H1 (cell line): ENCODE measurements around the gene ABI1. TPM values are rescaled to one million over a fixed set of nuclear protein-coding genes. Genes with fewer than 3 reads are reported as not detected.

Experiments used
- CTCF ChIA-PET: fragments of 300-600 bp; sonication (Branson Sonifier 250); formaldehyde crosslinking; loops from one replicate; lab custom pipeline; 2021; ENCODE audit not compliant: partially characterized antibody; lab: Charles Lee
- POLR2A ChIA-PET: fragments of 300-600 bp; sonication (Branson Sonifier 250); formaldehyde crosslinking; loops from one replicate; lab custom pipeline; 2021; ENCODE audit warnings: inconsistent platforms; ENCODE audit not compliant: partially characterized antibody; lab: Charles Lee
- DNase-seq, 2 experiments: peaks; one replicate each; pipeline versions ENCODE4 v3.0.0 to v3.0.0-alpha.2; 2010 to 2022; ENCODE audit warnings: low spot score in 2 of 2, low read depth in 1 of 2, mixed read lengths in 1 of 2
- FAIRE-seq: peaks from 2 replicates; lab custom pipeline; 2011; peaks lifted over from hg19 to GRCh38; lab: Jason Lieb, UNC
- H2AFZ ChIP-seq: 2 replicates; pipeline ENCODE4 v1.8.1; 2012; ENCODE audit warnings: low read length, inconsistent platforms
- H2AK5ac ChIP-seq: 2 replicates; pipeline ENCODE4 v1.6.1; 2013; ENCODE audit warnings: low read depth, low read length
- H2BK120ac ChIP-seq: replicated peaks from 2 replicates; pipeline ENCODE3; 2013; ENCODE audit warnings: low read depth, low read length, inconsistent platforms
- H2BK12ac ChIP-seq: 2 replicates; pipeline ENCODE4 v1.6.1; 2013; ENCODE audit warnings: low read depth, low read length
- H2BK15ac ChIP-seq: 2 replicates; pipeline ENCODE4 v1.6.1; 2013; ENCODE audit warnings: low read length
- H2BK20ac ChIP-seq: 2 replicates; pipeline ENCODE4 v1.6.1; 2013; ENCODE audit warnings: low read length
- H2BK5ac ChIP-seq: 2 replicates; pipeline ENCODE4 v1.6.1; 2013; ENCODE audit warnings: low read depth, low read length
- H3K14ac ChIP-seq: 2 replicates; pipeline ENCODE4 v1.6.1; 2013; ENCODE audit warnings: inconsistent platforms; ENCODE audit not compliant: insufficient read length
- H3K18ac ChIP-seq: 2 replicates; pipeline ENCODE4 v1.6.1; 2013; ENCODE audit warnings: low read length; ENCODE audit errors: extremely low read depth
- H3K23ac ChIP-seq: 2 replicates; pipeline ENCODE4 v1.6.1; 2013; ENCODE audit warnings: inconsistent platforms; ENCODE audit not compliant: insufficient read length
- H3K23me2 ChIP-seq: 2 replicates; pipeline ENCODE4 v1.6.1; 2013; ENCODE audit warnings: low read depth, low read length
- H3K27ac ChIP-seq: 2 replicates; pipeline ENCODE4 v1.6.1; 2011; ENCODE audit warnings: low read depth, low read length, inconsistent platforms
- H3K27me3 ChIP-seq, 4 experiments: replicated peaks in 1 of 4; 1 replicate in 1 of 4; 2 replicates in 3 of 4; pipeline versions ENCODE4 v1.6.1 to v1.8.1; 2011 to 2013; ENCODE audit warnings: low read length in 3 of 4, mild to moderate bottlenecking in 3 of 4, inconsistent platforms in 2 of 4, mixed read lengths in 2 of 4, moderate library complexity in 1 of 4; ENCODE audit not compliant: control insufficient read depth in 3 of 4, insufficient read depth in 3 of 4; ENCODE audit errors: extremely low read depth in 1 of 4
- H3K36me3 ChIP-seq, 4 experiments: 2 replicates each; pipeline versions ENCODE4 v1.6.1 to v1.8.1; 2011 to 2013; ENCODE audit warnings: mild to moderate bottlenecking in 4 of 4, low read length in 3 of 4, moderate library complexity in 2 of 4, control low read depth in 1 of 4, inconsistent platforms in 1 of 4; ENCODE audit not compliant: insufficient read depth in 4 of 4, control insufficient read depth in 2 of 4
- H3K4ac ChIP-seq: replicated peaks from 2 replicates; pipeline ENCODE3; 2013; ENCODE audit warnings: low read length, low read depth, mixed read lengths, inconsistent platforms; ENCODE audit not compliant: insufficient read length
- H3K4me1 ChIP-seq, 4 experiments: replicated peaks in 1 of 4; 1 replicate in 1 of 4; 2 replicates in 3 of 4; pipeline versions ENCODE4 v1.6.1 to v1.8.1; 2011 to 2013; ENCODE audit warnings: low read length in 3 of 4, inconsistent platforms in 2 of 4, mixed read lengths in 1 of 4; ENCODE audit not compliant: insufficient read depth in 4 of 4, control insufficient read depth in 3 of 4
- H3K4me2 ChIP-seq, 2 experiments: 2 replicates each; pipeline versions ENCODE4 v1.6.1 to v1.8.1; 2011 to 2013; ENCODE audit warnings: low read depth in 2 of 2, low read length in 2 of 2, control low read depth in 1 of 2, inconsistent platforms in 1 of 2, mild to moderate bottlenecking in 1 of 2; ENCODE audit not compliant: insufficient read depth in 1 of 2
- H3K4me3 ChIP-seq, 4 experiments: fragments of 200-600, 300-600 bp in 1 of 4; sonication (generic), shearing (Covaris generic), sonication (Bioruptor Twin) in 1 of 4; 2 replicates each; pipeline versions ENCODE4 v1.5.1 to v1.8.1; 2011 to 2016; ENCODE audit warnings: low read length in 4 of 4, low read depth in 3 of 4, control low read depth in 2 of 4, inconsistent platforms in 2 of 4, mild to moderate bottlenecking in 2 of 4, mixed read lengths in 1 of 4, moderate library complexity in 1 of 4; ENCODE audit not compliant: insufficient read depth in 2 of 4; ENCODE audit errors: extremely low read depth in 1 of 4
- H3K56ac ChIP-seq: replicated peaks from 2 replicates; pipeline ENCODE3; 2013; ENCODE audit warnings: low read depth, mild to moderate bottlenecking, mixed read lengths, low read length, inconsistent platforms; ENCODE audit not compliant: insufficient read length
- H3K79me1 ChIP-seq: 2 replicates; pipeline ENCODE4 v1.6.1; 2013; ENCODE audit warnings: low read depth, low read length, control low read depth
- H3K79me2 ChIP-seq, 2 experiments: 2 replicates each; pipeline versions ENCODE4 v1.6.1 to v1.8.1; 2012 to 2013; ENCODE audit warnings: low read length in 2 of 2, mild to moderate bottlenecking in 2 of 2, inconsistent platforms in 1 of 2; ENCODE audit not compliant: insufficient read depth in 2 of 2, control insufficient read depth in 1 of 2
- H3K9ac ChIP-seq, 4 experiments: replicated peaks in 1 of 4; 1 replicate in 1 of 4; 2 replicates in 3 of 4; pipeline versions ENCODE4 v1.6.1 to v1.8.1; 2011 to 2013; ENCODE audit warnings: low read depth in 3 of 4, low read length in 3 of 4, control low read depth in 2 of 4, mild to moderate bottlenecking in 2 of 4, moderate library complexity in 2 of 4, inconsistent platforms in 1 of 4; ENCODE audit errors: extremely low read depth in 1 of 4
- H3K9me3 ChIP-seq, 2 experiments: 2 replicates each; pipeline versions ENCODE4 v1.6.1 to v1.8.1; 2012 to 2013; ENCODE audit warnings: mild to moderate bottlenecking in 2 of 2, moderate library complexity in 2 of 2, control low read depth in 1 of 2, inconsistent platforms in 1 of 2, low read depth in 1 of 2, low read length in 1 of 2, mixed read lengths in 1 of 2; ENCODE audit not compliant: insufficient read depth in 2 of 2
- H4K20me1 ChIP-seq, 2 experiments: replicated peaks in 1 of 2; 2 replicates each; pipeline versions ENCODE3 to v1.8.1; 2011 to 2013; ENCODE audit warnings: inconsistent platforms in 2 of 2, low read length in 2 of 2, mild to moderate bottlenecking in 1 of 2; ENCODE audit not compliant: insufficient read depth in 2 of 2, control insufficient read depth in 1 of 2
- H4K5ac ChIP-seq: 2 replicates; pipeline ENCODE4 v1.6.1; 2013; ENCODE audit warnings: low read length, low read depth, mixed read lengths, inconsistent platforms; ENCODE audit not compliant: insufficient read length
- H4K8ac ChIP-seq: 2 replicates; pipeline ENCODE4 v1.8.0; 2013; ENCODE audit warnings: mild to moderate bottlenecking, moderate library complexity, low read length, inconsistent platforms; ENCODE audit not compliant: insufficient read depth; ENCODE audit errors: extremely low read depth
- H4K91ac ChIP-seq: replicated peaks from 2 replicates; pipeline ENCODE3; 2013; ENCODE audit warnings: low read length, mixed read lengths, inconsistent platforms; ENCODE audit not compliant: insufficient read length
- BCL11A ChIP-seq, 2 experiments: IDR thresholded peaks; one replicate each; pipeline ENCODE4 v1.6.1; 2011; ENCODE audit warnings: low read depth in 2 of 2, low read length in 2 of 2, mild to moderate bottlenecking in 2 of 2
- CHD1 ChIP-seq: IDR thresholded peaks from 2 replicates; pipeline ENCODE4 v1.6.1; 2012; ENCODE audit warnings: low read depth, low read length, improper control_type of control experiment
- CHD2 ChIP-seq: IDR thresholded peaks from 2 replicates; pipeline ENCODE4 v1.6.1; 2012; ENCODE audit warnings: low read length, improper control_type of control experiment
- E2F6 ChIP-seq: IDR thresholded peaks from 2 replicates; pipeline ENCODE4 v1.6.1; 2012; ENCODE audit warnings: inconsistent platforms
- EZH2 ChIP-seq: fragments of 200-600 bp; sonication (generic); IDR thresholded peaks from 2 replicates; pipeline ENCODE4 v1.7.1; 2012; ENCODE audit warnings: low read depth, mild to moderate bottlenecking, moderate library complexity, low read length, inconsistent platforms; ENCODE audit not compliant: severe bottlenecking
- HDAC6 ChIP-seq: IDR thresholded peaks from one replicate; pipeline ENCODE4 v1.7.1; 2012; ENCODE audit warnings: low read depth, mild to moderate bottlenecking, inconsistent platforms, low read length, moderate library complexity
- JUN ChIP-seq: IDR thresholded peaks from 2 replicates; pipeline ENCODE4 v1.6.1; 2011; ENCODE audit warnings: low read depth, mild to moderate bottlenecking, improper control_type of control experiment, low read length
- JUND ChIP-seq: IDR thresholded peaks from 2 replicates; pipeline ENCODE4 v1.6.1; 2011; ENCODE audit warnings: mild to moderate bottlenecking, improper control_type of control experiment, low read length
- NRF1 ChIP-seq: IDR thresholded peaks from 2 replicates; pipeline ENCODE4 v1.6.1; 2011; ENCODE audit warnings: mild to moderate bottlenecking, low read depth, low read length, improper control_type of control experiment
- POLR2A ChIP-seq, 2 experiments: IDR thresholded peaks; 1 replicate in 1 of 2; 2 replicates in 1 of 2; pipeline ENCODE4 v1.6.1; 2011; ENCODE audit warnings: low read depth in 2 of 2, low read length in 2 of 2, mild to moderate bottlenecking in 2 of 2; ENCODE audit errors: control extremely low read depth in 1 of 2
- RBBP5 ChIP-seq: IDR thresholded peaks from 2 replicates; pipeline ENCODE4 v1.7.1; 2012; ENCODE audit warnings: low read depth, mild to moderate bottlenecking, inconsistent platforms, low read length, moderate library complexity, borderline replicate concordance
- SP1 ChIP-seq: IDR thresholded peaks from 2 replicates; pipeline ENCODE4 v1.6.1; 2011; ENCODE audit warnings: low read depth, low read length
- USF2 ChIP-seq: IDR thresholded peaks from 2 replicates; pipeline ENCODE4 v1.6.1; 2011; ENCODE audit warnings: low read length, improper control_type of control experiment
- WGBS, 2 experiments: shearing (Covaris generic) in 1 of 2; methylation state at CpG; one replicate each; pipeline versions ENCODE4 v1.1.6 to v1.1.7; 2013 to 2015; ENCODE audit warnings: low lambda C conversion rate in 2 of 2, mixed read lengths in 2 of 2, inconsistent platforms in 1 of 2, low coverage in 1 of 2, missing lambda C conversion rate in 1 of 2; ENCODE audit not compliant: insufficient replicate concordance in 2 of 2, insufficient coverage in 1 of 2, insufficient read length in 1 of 2; ENCODE audit errors: extremely low coverage in 1 of 2, missing lambda C conversion rate in 1 of 2; 5-methylcytosine and 5-hydroxymethylcytosine counted together
- polyA plus RNA-seq, 7 experiments: library from polyadenylated mRNA; depleted of rRNA in 3 of 7; stranded (reverse) in 5 of 7; unstranded in 2 of 7; fragments of >200 nt in 5 of 7; fragments of 200-250 nt in 2 of 7; gene quantifications; 1 replicate in 5 of 7; 2 replicates in 1 of 7; 4 replicates in 1 of 7; pipeline versions ENCODE4 v1.2.1 to v1.2.3, GENCODE V29; 2011 to 2013; ENCODE audit warnings: missing spikeins in 2 of 7, mixed read lengths in 2 of 7
- total RNA-seq: library from RNA; stranded (reverse); fragmentation: NEBNext Ultra II Directional; extraction: Animal tissue kit (Norgen Biotek cat#: 25700); gene quantifications from 2 replicates; pipeline ENCODE4 v1.2.1, GENCODE V29; 2021

Gene ABI1
- total and polyA plus RNA-seq, 2 of the 8 experiments (the other 6 are each of a cell fraction or from before 2014, with no cell fraction given): 35.4 to 37.0 TPM

GRCh38 chr10:26735435-26735834, 125.3 kb downstream of the ABI1 start:
- H3K56ac ChIP-seq: no peak overlapping the region
- H3K18ac ChIP-seq: no peak overlapping the region
- no peak overlapping the region for H4K8ac ChIP-seq
- no peak overlapping the region for H2AFZ ChIP-seq
- H3K4me2 ChIP-seq: no peak overlapping the region
- H2BK120ac ChIP-seq: no peak overlapping the region
- no peak overlapping the region for H3K9ac ChIP-seq
- DNase-seq (no peak), FAIRE-seq (no peak)
- H2BK20ac ChIP-seq: no peak overlapping the region
- H3K79me2 ChIP-seq: no peaks in the 10 kb centered on the region
- H3K9me3 ChIP-seq: no peaks in the 10 kb centered on the region
- peaks cover 0 to 42% (median 29%) of the 10 kb centered on the region in 4 experiments; a peak in 6 of 8 replicates for H3K36me3 ChIP-seq
- 97% methylated on average over 4 of the region's 4 CpGs; no CpG with 5 or more reads in 1 of the 2 experiments for WGBS, 2 experiments
- H3K4me1 ChIP-seq: peaks cover 0 to 4% (median 2%) of the 10 kb centered on the region in 4 experiments; a peak in 2 of 7 replicates
- no peak overlapping the region for H3K4ac ChIP-seq
- H3K4me3 ChIP-seq: no peak overlapping the region
- H2BK12ac ChIP-seq: no peak overlapping the region
- CTCF ChIA-PET: interaction anchor here (0.6 to 3.1 kb wide), 3 partner anchors 9 to 147 kb away, joined by 3 to 25 read pairs (median 5); no protein-coding TSS in a partner anchor
- no peak overlapping the region for H2BK15ac ChIP-seq
- no peak overlapping the region for H2BK5ac ChIP-seq
- H3K23ac ChIP-seq: no peak overlapping the region
- no peak overlapping the region for H2AK5ac ChIP-seq
- no peaks in the 10 kb centered on the region for H3K79me1 ChIP-seq
- POLR2A ChIA-PET: no interaction called here
- H3K14ac ChIP-seq: no peak overlapping the region
- H3K23me2 ChIP-seq: no peaks in the 10 kb centered on the region
- H4K5ac ChIP-seq: no peak overlapping the region
- H3K27ac ChIP-seq: no peak overlapping the region
- H4K91ac ChIP-seq: no peak overlapping the region
- H4K20me1 ChIP-seq: no peaks in the 10 kb centered on the region
- no peaks in the 10 kb centered on the region for H3K27me3 ChIP-seq
- TF ChIP-seq CHD1: no peak
- no peak for TF ChIP-seq E2F6
- TF ChIP-seq POLR2A (IDR thresholded peaks at IDR 0.05; ENCODE audit: control extremely low read depth in 1 of 2, low read depth in 2 of 2, low read length in 2 of 2): no peak
- TF ChIP-seq NRF1: no peak
- TF ChIP-seq JUN: no peak
- no peak for TF ChIP-seq SP1
- no peak for TF ChIP-seq CHD2
- TF ChIP-seq JUND: no peak
- no peak for TF ChIP-seq USF2
- TF ChIP-seq HDAC6: no peak
- no peak for TF ChIP-seq RBBP5
- no peak for TF ChIP-seq BCL11A (IDR thresholded peaks at IDR 0.05; ENCODE audit: low read depth in 2 of 2, low read length in 2 of 2)
- no peak for TF ChIP-seq EZH2
